HEK293 (cell line): ENCODE results near the gene TANC1.

Experiments used
- CTCF ChIP-seq: fragments of 450-650 bp; formaldehyde crosslinking; IDR thresholded peaks from 2 replicates; pipeline ENCODE4 v1.5.1; 2016; ENCODE audit warnings: missing biosample characterization, missing genetic modification characterization
- GLI4 ChIP-seq: fragments of 450-650 bp; formaldehyde crosslinking; IDR thresholded peaks from 2 replicates; pipeline ENCODE4 v1.5.1; 2016; ENCODE audit warnings: missing biosample characterization, missing genetic modification characterization
- ZBTB21 ChIP-seq: fragments of 450-650 bp; formaldehyde crosslinking; IDR thresholded peaks from 2 replicates; pipeline ENCODE4 v1.5.1; 2017; ENCODE audit warnings: missing biosample characterization, missing genetic modification characterization
- ZNF16 ChIP-seq: fragments of 450-650 bp; formaldehyde crosslinking; IDR thresholded peaks from 2 replicates; pipeline ENCODE4 v1.5.1; 2016; ENCODE audit warnings: low read depth, missing biosample characterization, missing genetic modification characterization
- ZNF223 ChIP-seq: fragments of 450-650 bp; formaldehyde crosslinking; IDR thresholded peaks from 2 replicates; pipeline ENCODE4 v1.5.1; 2016; ENCODE audit warnings: missing biosample characterization, missing genetic modification characterization
- ZNF416 ChIP-seq: fragments of 450-650 bp; formaldehyde crosslinking; IDR thresholded peaks from 2 replicates; pipeline ENCODE4 v1.5.1; 2016; ENCODE audit warnings: missing biosample characterization, missing genetic modification characterization
- ZNF558 ChIP-seq: fragments of 450-650 bp; formaldehyde crosslinking; IDR thresholded peaks from 2 replicates; pipeline ENCODE4 v1.5.1; 2016; ENCODE audit warnings: missing biosample characterization, missing genetic modification characterization
- ZNF561 ChIP-seq: fragments of 450-650 bp; IDR thresholded peaks from 2 replicates; pipeline ENCODE4 v1.5.1; 2018; ENCODE audit warnings: missing biosample characterization, missing genetic modification characterization, borderline replicate concordance

GRCh38 chr2:159267921-159268320 lies 299.5 kb downstream of the TANC1 start:
- TF ChIP-seq ZNF416 (tag by site-specific recombination) = no peak
- TF ChIP-seq CTCF (tag by site-specific recombination) = no peak
- no peak for TF ChIP-seq ZNF223
- no peak for TF ChIP-seq GLI4 (tag by site-specific recombination)
- TF ChIP-seq ZNF561 (tag by site-specific recombination) = no peak
- no peak for TF ChIP-seq ZNF558 (tag by site-specific recombination)
- TF ChIP-seq ZNF16 (tag by site-specific recombination) = no peak
- no peak for TF ChIP-seq ZBTB21 (tag by site-specific recombination)
